ENCODE measurements around the gene TNNT2.

DNA sequence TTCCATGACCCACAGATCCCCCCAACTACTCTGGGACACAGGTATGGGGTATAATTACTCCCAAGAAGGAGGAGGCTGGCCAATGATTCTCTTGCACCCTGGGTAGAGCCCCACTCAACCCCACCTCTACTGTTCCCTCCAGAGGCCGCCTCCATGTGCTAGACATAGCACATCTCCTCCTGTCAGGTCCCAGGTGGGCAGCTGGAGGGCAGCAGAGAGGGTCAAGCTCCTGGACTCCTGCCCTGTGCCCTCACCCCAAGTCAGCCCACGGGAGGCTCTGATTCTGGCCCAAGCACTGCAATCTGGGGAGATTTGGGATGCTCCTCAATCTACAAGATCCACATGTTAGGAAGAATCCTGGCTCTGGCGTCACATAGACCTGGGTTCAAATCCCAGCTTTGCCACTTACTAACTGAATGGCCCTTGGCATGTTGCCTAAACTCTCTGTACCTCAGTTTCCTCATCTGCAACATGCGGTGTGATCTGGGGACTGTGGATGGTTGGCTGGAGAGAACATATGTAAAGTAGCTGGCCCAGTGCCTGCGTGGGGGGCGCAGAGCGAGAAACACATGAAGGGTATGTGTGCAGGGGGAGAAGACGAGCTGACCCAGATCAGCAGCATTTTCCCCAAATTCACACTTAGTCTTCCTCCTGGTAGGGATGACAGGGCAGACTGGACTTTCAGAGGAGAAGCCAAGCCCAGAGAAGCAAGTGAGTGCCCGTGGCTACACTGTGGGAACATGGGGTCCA lies 23.2 kb downstream of the TNNT2 start:
- TF ChIP-seq POLR2A (IDR thresholded peaks at IDR 0.05; ENCODE audit: low read depth, low read length) (no peak), POLR2AphosphoS5 (IDR thresholded peaks at IDR 0.05; ENCODE audit: low read depth, low read length) (no peak), TAF1 (IDR thresholded peaks at IDR 0.05; ENCODE audit: low read depth, low read length) (no peak), SPI1 (IDR thresholded peaks at IDR 0.05; ENCODE audit: low read depth, low read length) (no peak)
